ENCODE data around the gene IFRD2. TPM values are rescaled to one million over a fixed set of nuclear protein-coding genes. Genes with fewer than 3 reads are reported as not detected.
A peak's percentile ranks its signal among the peaks of the same experiment; 100 is the strongest.

The IFRD2 gene
- total RNA-seq, 1 donor from 2014 or later = 233 TPM

- intact Hi-C loops (cut with micrococcal nuclease) = loop anchor here (1.0 kb wide), 3 partner anchors 13 to 32 kb away; no protein-coding TSS in a partner anchor
Observed at GRCh38 chr3:50259432-50260026, 32.7 kb downstream of the IFRD2 start.

GRCh38 chr3:50258979-50259378, 33.2 kb downstream of the IFRD2 start:
- Mint-ChIP-seq H3K36me3 (ENCODE audit: low read depth) (peaks cover 26% of the 10 kb centered on the region), H3K4me1 (peaks cover 5% of the 10 kb centered on the region), H3K27ac (no peak overlapping the region), H3K27me3 (no peaks in the 10 kb centered on the region), H3K4me3 (peak overlapping the region; percentile 21), H3K9me3 (no peaks in the 10 kb centered on the region)
- DNase-seq = no peak
- intact Hi-C loops (cut with micrococcal nuclease) = no loop called here

More at GRCh38 chr3:50259432-50260026, 32.7 kb downstream of the IFRD2 start:
- Mint-ChIP-seq H3K27ac (peak overlapping the region; percentile 81), H3K9me3 (no peaks in the 10 kb centered on the region), H3K4me1 (peaks cover 5% of the 10 kb centered on the region), H3K4me3 (peak overlapping the region; percentile 71), H3K36me3 (ENCODE audit: low read depth) (peaks cover 24% of the 10 kb centered on the region), H3K27me3 (no peaks in the 10 kb centered on the region)
- no peak for DNase-seq

- intact Hi-C loops (cut with micrococcal nuclease) = no loop called here
Observed at GRCh38 chr3:50258029-50258680, 34.1 kb downstream of the IFRD2 start.

GRCh38 chr3:50256978-50257890, 35.0 kb downstream of the IFRD2 start:
- no peak overlapping the region for H3K4me3 Mint-ChIP-seq
- H3K27me3 Mint-ChIP-seq = no peaks in the 10 kb centered on the region
- peaks cover 5% of the 10 kb centered on the region for H3K4me1 Mint-ChIP-seq
- no peak overlapping the region for H3K27ac Mint-ChIP-seq
- H3K9me3 Mint-ChIP-seq = no peaks in the 10 kb centered on the region
- H3K36me3 Mint-ChIP-seq (ENCODE audit: low read depth) = peaks cover 34% of the 10 kb centered on the region
- intact Hi-C loops (cut with micrococcal nuclease) = no loop called here
- DNase-seq = peak; percentile 80

More at GRCh38 chr3:50258029-50258680, 34.1 kb downstream of the IFRD2 start:
- Mint-ChIP-seq H3K27me3 (no peaks in the 10 kb centered on the region), H3K4me3 (no peak overlapping the region), H3K36me3 (ENCODE audit: low read depth) (peaks cover 34% of the 10 kb centered on the region), H3K9me3 (no peaks in the 10 kb centered on the region), H3K4me1 (peaks cover 5% of the 10 kb centered on the region), H3K27ac (no peak overlapping the region)
- DNase-seq = no peak

- Mint-ChIP-seq H3K36me3 (ENCODE audit: low read depth) (peaks cover 39% of the 10 kb centered on the region), H3K4me3 (no peak overlapping the region), H3K27ac (no peak overlapping the region), H3K27me3 (no peaks in the 10 kb centered on the region), H3K9me3 (no peaks in the 10 kb centered on the region), H3K4me1 (peaks cover 11% of the 10 kb centered on the region)
- DNase-seq = no peak
- intact Hi-C loops (cut with micrococcal nuclease) = no loop called here
Observed at GRCh38 chr3:50255251-50255615, 37.0 kb downstream of the IFRD2 start.

GRCh38 chr3:50254577-50255250, 37.5 kb downstream of the IFRD2 start:
- DNase-seq = no peak
- no peaks in the 10 kb centered on the region for H3K9me3 Mint-ChIP-seq
- H3K4me3 Mint-ChIP-seq = no peak overlapping the region
- no peak overlapping the region for H3K27ac Mint-ChIP-seq
- peaks cover 39% of the 10 kb centered on the region for H3K36me3 Mint-ChIP-seq (ENCODE audit: low read depth)
- peaks cover 12% of the 10 kb centered on the region for H3K4me1 Mint-ChIP-seq
- intact Hi-C loops (cut with micrococcal nuclease) = no loop called here
- H3K27me3 Mint-ChIP-seq = no peaks in the 10 kb centered on the region

- Mint-ChIP-seq H3K36me3 (ENCODE audit: low read depth) (peaks cover 21% of the 10 kb centered on the region), H3K27me3 (no peaks in the 10 kb centered on the region), H3K4me1 (peaks cover 24% of the 10 kb centered on the region), H3K9me3 (no peaks in the 10 kb centered on the region), H3K4me3 (no peak overlapping the region), H3K27ac (peak overlapping the region; percentile 80)
- DNase-seq = no peak
- intact Hi-C loops (cut with micrococcal nuclease) = no loop called here
Observed at GRCh38 chr3:50251220-50251619, 41.0 kb downstream of the IFRD2 start.

GRCh38 chr3:50250514-50250913, 41.7 kb downstream of the IFRD2 start:
- Mint-ChIP-seq H3K9me3 (no peaks in the 10 kb centered on the region), H3K27ac (peak overlapping the region; percentile 37), H3K36me3 (ENCODE audit: low read depth) (peaks cover 20% of the 10 kb centered on the region), H3K27me3 (no peaks in the 10 kb centered on the region), H3K4me3 (no peak overlapping the region), H3K4me1 (peaks cover 28% of the 10 kb centered on the region)
- DNase-seq = no peak
- intact Hi-C loops (cut with micrococcal nuclease) = no loop called here

GRCh38 chr3:50249457-50249856, 42.8 kb downstream of the IFRD2 start:
- H3K4me3 Mint-ChIP-seq = no peak overlapping the region
- no peak overlapping the region for H3K27ac Mint-ChIP-seq
- no peaks in the 10 kb centered on the region for H3K27me3 Mint-ChIP-seq
- DNase-seq = no peak
- H3K4me1 Mint-ChIP-seq = peaks cover 35% of the 10 kb centered on the region
- no peaks in the 10 kb centered on the region for H3K9me3 Mint-ChIP-seq
- peaks cover 18% of the 10 kb centered on the region for H3K36me3 Mint-ChIP-seq (ENCODE audit: low read depth)
- intact Hi-C loops (cut with micrococcal nuclease) = no loop called here

GRCh38 chr3:50248387-50248786, 43.8 kb downstream of the IFRD2 start:
- Mint-ChIP-seq H3K27me3 (no peaks in the 10 kb centered on the region), H3K27ac (peak overlapping the region; percentile 85), H3K4me1 (peaks cover 43% of the 10 kb centered on the region), H3K9me3 (no peaks in the 10 kb centered on the region), H3K4me3 (peak overlapping the region; percentile 64), H3K36me3 (ENCODE audit: low read depth) (peaks cover 13% of the 10 kb centered on the region)
- intact Hi-C loops (cut with micrococcal nuclease) = no loop called here
- DNase-seq = no peak

GRCh38 chr3:50246517-50246954, 45.7 kb downstream of the IFRD2 start:
- Mint-ChIP-seq H3K4me3 (peak overlapping the region; percentile 86), H3K27me3 (no peaks in the 10 kb centered on the region), H3K27ac (peak overlapping the region; percentile 92), H3K36me3 (ENCODE audit: low read depth) (peaks cover 14% of the 10 kb centered on the region), H3K9me3 (no peaks in the 10 kb centered on the region), H3K4me1 (peaks cover 57% of the 10 kb centered on the region)
- intact Hi-C loops (cut with micrococcal nuclease) = loop anchor here (1.0 kb wide), 5 partner anchors 8 to 54 kb away; no protein-coding TSS in a partner anchor
- DNase-seq = peak; percentile 94

GRCh38 chr3:50245831-50246516, 46.3 kb downstream of the IFRD2 start:
- peaks cover 57% of the 10 kb centered on the region for H3K4me1 Mint-ChIP-seq
- DNase-seq = peak; percentile 98
- intact Hi-C loops (cut with micrococcal nuclease) = loop anchor here (1.0 kb wide), 5 partner anchors 8 to 54 kb away; no protein-coding TSS in a partner anchor

GRCh38 chr3:50245251-50245745, 46.9 kb downstream of the IFRD2 start:
- no peak for DNase-seq
- no peaks in the 10 kb centered on the region for H3K9me3 Mint-ChIP-seq
- H3K4me1 Mint-ChIP-seq = peaks cover 56% of the 10 kb centered on the region
- H3K27ac Mint-ChIP-seq = peak overlapping the region; percentile 92
- intact Hi-C loops (cut with micrococcal nuclease) = no loop called here
- H3K27me3 Mint-ChIP-seq = no peaks in the 10 kb centered on the region
- H3K36me3 Mint-ChIP-seq (ENCODE audit: low read depth) = peaks cover 11% of the 10 kb centered on the region
- peak overlapping the region; percentile 86 for H3K4me3 Mint-ChIP-seq

More at GRCh38 chr3:50245831-50246516, 46.3 kb downstream of the IFRD2 start:
- no peaks in the 10 kb centered on the region for H3K9me3 Mint-ChIP-seq
- no peaks in the 10 kb centered on the region for H3K27me3 Mint-ChIP-seq
- H3K27ac Mint-ChIP-seq = peak overlapping the region; percentile 92
- H3K36me3 Mint-ChIP-seq (ENCODE audit: low read depth) = peaks cover 12% of the 10 kb centered on the region
- H3K4me3 Mint-ChIP-seq = peak overlapping the region; percentile 86

Data from activated CD4-positive, alpha-beta T cell treated with anti-CD3 and anti-CD28 coated beads, Interleukin-2, amount 10 ng/mL, durations not matched to agents 24 days and 14 days (primary cell).